GM21381 (cell line): ENCODE results near the gene CHRD.

ENCODE experiments used
- ATAC-seq: cut with Tn5 transposase; IDR thresholded peaks from one replicate; pipeline ENCODE4 v1.9.1; 2021; ENCODE audit warnings: mild to moderate bottlenecking, moderate library complexity; ENCODE audit not compliant: unreplicated experiment

Gene CHRD

DNA sequence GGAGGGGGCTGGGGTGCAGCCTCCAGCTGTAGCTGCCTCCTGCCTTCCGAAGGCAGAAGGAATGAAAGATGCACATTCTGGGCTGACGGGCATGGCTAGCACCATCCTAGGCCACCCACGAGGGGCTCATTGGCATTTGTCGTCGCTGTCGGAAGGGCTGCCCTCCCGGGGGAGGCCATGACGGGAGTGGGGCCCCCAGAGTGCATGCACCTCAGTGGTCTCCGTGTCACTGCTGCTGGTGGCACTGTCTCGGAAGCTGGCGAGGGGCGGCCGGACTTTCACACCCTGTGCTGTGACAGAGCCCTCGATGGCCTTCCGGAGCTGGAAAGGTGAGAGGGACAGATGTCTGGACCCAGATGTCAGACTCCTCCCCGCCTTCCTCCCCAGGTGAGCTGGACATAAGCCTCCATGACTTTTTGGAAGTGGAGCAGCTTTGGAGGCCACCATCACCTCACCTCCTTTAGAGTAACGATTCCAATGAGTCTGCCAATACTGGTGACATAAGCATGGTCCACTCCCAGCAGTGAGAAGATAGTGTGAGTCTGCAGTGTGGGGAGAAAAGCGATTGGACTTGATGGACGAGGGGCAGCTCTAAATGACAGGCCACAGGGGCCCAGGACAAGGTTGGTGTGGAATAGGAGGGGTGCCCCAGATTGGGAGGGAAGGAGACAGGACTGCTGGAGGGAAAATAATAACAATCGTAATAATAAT is 33.2 kb upstream of the CHRD start:
- no peak for ATAC-seq

GRCh38 chr3:184347321-184348056 is 32.4 kb upstream of the CHRD start:
- no peak for ATAC-seq

- ATAC-seq, result no peak
Observed at GRCh38 chr3:184348057-184348382, 31.8 kb upstream of the CHRD start.

- ATAC-seq, result no peak
Observed at GRCh38 chr3:184349563-184350470, 30.0 kb upstream of the CHRD start.

DNA sequence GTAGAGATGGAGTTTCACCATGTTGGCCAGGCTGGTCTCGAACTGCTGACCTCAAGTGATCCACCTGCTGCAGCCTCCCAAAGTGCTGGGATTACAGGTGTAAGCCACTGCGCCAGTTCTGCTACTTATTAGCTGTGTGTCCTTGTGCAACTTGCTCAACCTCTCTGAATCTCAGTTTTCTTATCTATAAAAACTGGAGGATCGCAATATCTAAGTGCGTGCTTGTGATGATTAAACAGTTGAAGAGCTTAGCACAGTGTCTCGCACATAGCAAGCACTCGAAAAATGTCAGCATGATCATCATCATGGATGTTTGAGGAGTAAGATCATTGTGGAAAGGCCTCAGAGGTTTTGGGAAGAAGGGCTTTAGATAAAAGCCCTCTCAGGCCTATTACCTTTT is 29.2 kb upstream of the CHRD start:
- ATAC-seq, result no peak

GRCh38 chr3:184351511-184352148 is 28.2 kb upstream of the CHRD start:
- ATAC-seq, result no peak

GRCh38 chr3:184352149-184352785 is 27.6 kb upstream of the CHRD start:
- no peak for ATAC-seq

DNA sequence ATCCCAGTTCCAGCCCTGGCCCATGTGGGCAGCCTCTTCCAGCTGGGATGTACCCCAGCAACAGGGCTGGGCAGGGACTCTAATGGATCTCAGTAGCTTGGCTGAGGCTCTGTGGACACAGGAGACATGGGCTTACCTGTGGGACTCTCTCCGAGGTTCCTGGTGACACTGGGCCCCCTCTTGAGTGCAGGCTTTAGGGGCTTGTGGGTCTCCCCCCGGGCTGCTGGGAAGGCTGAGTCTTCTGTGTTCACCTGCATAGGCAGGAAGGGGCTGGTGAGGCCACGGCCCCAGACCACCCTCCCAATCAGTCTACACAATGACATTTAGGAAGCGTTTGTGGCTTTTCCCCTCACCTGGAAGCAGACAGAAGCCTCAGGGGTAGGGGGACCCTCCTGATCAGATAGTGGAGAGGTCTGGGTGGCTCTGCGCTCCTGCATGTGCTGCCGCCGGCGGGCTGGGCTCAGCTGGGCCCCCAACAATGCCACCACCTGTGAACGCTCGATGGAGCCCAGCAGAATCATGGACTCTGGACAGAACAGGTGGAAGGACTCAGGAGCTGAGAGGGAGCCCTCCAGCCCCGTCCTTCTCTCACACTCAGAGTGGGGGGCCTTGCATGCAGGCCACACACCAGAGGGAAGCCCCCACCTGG is 26.8 kb upstream of the CHRD start:
- ATAC-seq, result no peak

- no peak for ATAC-seq
Observed at GRCh38 chr3:184353546-184353941, 26.3 kb upstream of the CHRD start.

DNA sequence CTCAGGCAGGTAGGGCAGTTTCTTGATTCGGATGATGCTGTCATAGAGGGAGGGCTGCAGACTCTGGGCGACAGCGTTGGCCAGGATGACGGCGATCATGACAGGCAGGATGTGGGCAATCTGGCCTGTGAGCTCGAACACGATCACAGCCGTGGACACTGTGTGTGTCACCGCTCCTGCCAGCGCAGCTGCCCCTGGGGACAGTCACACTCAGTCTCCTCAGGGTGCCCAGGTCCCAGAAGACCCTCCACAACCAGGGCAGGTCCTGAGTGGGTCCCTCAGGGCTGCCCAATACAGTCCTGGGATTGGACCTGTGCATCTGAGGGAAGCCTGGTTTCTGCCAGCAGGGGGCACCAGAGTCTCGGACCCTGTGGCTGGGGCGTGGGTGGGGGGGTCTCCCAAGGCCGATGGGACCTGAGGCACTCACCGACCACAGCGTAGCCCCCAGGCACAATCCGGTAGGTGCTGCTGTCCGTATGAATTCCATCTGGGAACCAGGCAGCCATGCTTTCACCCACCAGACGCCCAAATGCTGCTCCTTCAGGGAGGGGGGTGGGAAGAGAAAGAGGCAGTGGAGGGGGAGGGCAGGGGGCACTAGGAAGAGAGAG is 25.6 kb upstream of the CHRD start:
- no peak for ATAC-seq

DNA sequence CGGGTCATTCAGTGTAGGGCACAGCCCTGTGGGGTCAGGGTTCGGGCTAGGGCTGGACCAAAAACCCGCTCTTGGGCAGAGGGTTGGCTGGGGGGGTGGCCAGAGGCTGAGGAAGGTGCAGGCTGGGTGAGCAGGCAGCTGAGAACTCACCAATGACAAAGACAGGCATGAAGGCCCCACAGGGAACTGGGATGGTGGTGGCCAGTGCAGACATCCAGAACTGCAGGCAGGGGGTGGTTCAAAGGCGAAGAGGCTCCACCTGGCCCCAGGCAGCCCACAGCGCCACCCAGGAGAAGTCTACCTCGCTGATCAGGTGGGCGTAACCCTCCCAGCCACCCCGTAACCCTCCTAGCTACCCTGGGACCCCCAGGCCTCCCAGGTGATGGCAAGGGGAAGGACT is 25.1 kb upstream of the CHRD start:
- no peak for ATAC-seq

GRCh38 chr3:184355261-184356040 is 24.4 kb upstream of the CHRD start:
- ATAC-seq, result no peak

GRCh38 chr3:184357248-184358123 is 22.4 kb upstream of the CHRD start:
- ATAC-seq, result no peak

GRCh38 chr3:184358124-184358767 is 21.6 kb upstream of the CHRD start:
- ATAC-seq, result no peak

- ATAC-seq, result no peak
Observed at GRCh38 chr3:184358921-184359350, 20.9 kb upstream of the CHRD start.

DNA sequence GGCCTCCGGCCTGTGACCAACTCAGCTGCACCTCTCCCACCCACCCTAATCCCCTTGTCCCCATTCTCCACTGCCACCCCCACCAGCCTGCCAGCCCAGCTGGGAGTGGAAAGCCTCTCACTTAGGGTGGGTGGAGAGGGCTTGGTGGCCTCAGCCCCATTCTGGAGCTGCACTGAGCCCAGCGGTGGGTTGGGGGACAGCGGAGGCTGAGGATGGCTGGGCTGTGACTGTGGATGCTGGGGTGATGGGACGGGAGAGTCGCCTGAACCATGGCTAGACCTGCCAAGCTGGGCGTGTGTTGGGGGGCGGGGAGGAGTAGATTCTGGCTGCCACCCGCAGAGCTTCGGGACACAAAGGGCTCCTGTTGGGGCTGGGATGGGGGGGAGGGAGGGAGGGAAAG is 20.2 kb upstream of the CHRD start:
- no peak for ATAC-seq

- no peak for ATAC-seq
Observed at GRCh38 chr3:184360070-184360928, 19.6 kb upstream of the CHRD start.
